Measurements from ENCODE around the gene ELN.

GRCh38 chr7:73987298-73987697 is 40.7 kb upstream of the ELN start:
- TF ChIP-seq CTCF (IDR thresholded peaks at IDR 0.05) (no peak), EZH2 (IDR thresholded peaks at IDR 0.05; ENCODE audit: borderline replicate concordance, insufficient read depth, low read depth, low read length, poor library complexity, severe bottlenecking) (no peak)
